CD4-positive, alpha-beta T cell (primary cell): Measurements from ENCODE around the gene FAAH. TPM values are rescaled to one million over a fixed set of nuclear protein-coding genes. Genes with fewer than 3 reads are reported as not detected.
"Not testable (repeated sequence)": the region's sequence is repeated elsewhere in the genome, so short reads cannot be mapped to it uniquely, and the experiment has no call there.

ENCODE experiments used
- ATAC-seq: fragments of 200-7000 bp; cut with Tn5 transposase; one replicate; pipeline ENCODE4 v1.10.0; 2022; ENCODE audit warnings: mild to moderate bottlenecking; ENCODE audit not compliant: poor library complexity
- CTCF ChIA-PET: fragments of 350-600 bp; sonication (Branson Sonifier 250); formaldehyde crosslinking; loops from one replicate; lab custom pipeline; 2021; ENCODE audit warnings: antibody characterized with exemption, inconsistent platforms; lab: Charles Lee
- POLR2A ChIA-PET: fragments of 350-600 bp; sonication (Branson Sonifier 250); formaldehyde crosslinking; loops from one replicate; lab custom pipeline; 2021; ENCODE audit warnings: antibody characterized with exemption, inconsistent platforms; lab: Charles Lee
- DNase-seq, 14 experiments: peaks; one replicate each; pipeline ENCODE4 v3.0.0-alpha.2; 2013 to 2020; ENCODE audit warnings: mixed read lengths in 2 of 14
- H3K27ac ChIP-seq, 2 donors: one replicate each; pipeline versions ENCODE4 v1.5.1 to v1.7.0; 2013; ENCODE audit warnings: low read length in 2 of 2, low read depth in 1 of 2, mild to moderate bottlenecking in 1 of 2
- H3K27me3 ChIP-seq, 2 experiments: 1 replicate in 1 of 2; 2 replicates in 1 of 2; pipeline versions ENCODE4 v1.6.1 to v1.7.0; 2013; ENCODE audit warnings: low read length in 2 of 2, control low read depth in 1 of 2, mild to moderate bottlenecking in 1 of 2, moderate library complexity in 1 of 2; ENCODE audit not compliant: insufficient read depth in 2 of 2, control insufficient read depth in 1 of 2
- H3K36me3 ChIP-seq: one replicate; pipeline ENCODE4 v1.6.1; 2013; ENCODE audit warnings: low read length, control low read depth; ENCODE audit not compliant: insufficient read depth
- H3K4me1 ChIP-seq: one replicate; pipeline ENCODE4 v1.6.1; 2013; ENCODE audit warnings: low read length, control low read depth; ENCODE audit not compliant: insufficient read depth
- H3K4me3 ChIP-seq: one replicate; pipeline ENCODE4 v1.5.1; 2013; ENCODE audit warnings: mild to moderate bottlenecking, low read length, moderate library complexity
- H3K9me3 ChIP-seq, 2 experiments: 1 replicate in 1 of 2; 2 replicates in 1 of 2; pipeline versions ENCODE4 v1.6.1 to v1.7.0; 2013; ENCODE audit warnings: low read length in 2 of 2, mild to moderate bottlenecking in 2 of 2, control low read depth in 1 of 2, moderate library complexity in 1 of 2; ENCODE audit not compliant: control insufficient read depth in 1 of 2, insufficient read depth in 1 of 2
- H3K27ac Mint-ChIP-seq: one replicate; pipeline ENCODE4 v1.8.0; 2020; ENCODE audit warnings: mixed read lengths
- H3K27me3 Mint-ChIP-seq: one replicate; pipeline ENCODE4 v1.8.0; 2021; ENCODE audit warnings: mixed read lengths
- H3K36me3 Mint-ChIP-seq: one replicate; pipeline ENCODE4 v1.8.0; 2021; ENCODE audit warnings: low read depth, mixed read lengths
- H3K4me1 Mint-ChIP-seq: one replicate; pipeline ENCODE4 v1.8.0; 2021; ENCODE audit warnings: low read depth, mixed read lengths
- H3K4me3 Mint-ChIP-seq: one replicate; pipeline ENCODE4 v1.8.0; 2020; ENCODE audit warnings: mild to moderate bottlenecking, mixed read lengths
- H3K9me3 Mint-ChIP-seq: one replicate; pipeline ENCODE4 v1.8.0; 2020; ENCODE audit warnings: mixed read lengths
- CTCF ChIP-seq: fragments of 200-600 bp; IDR thresholded peaks from one replicate; pipeline ENCODE4 v1.8.0; 2022; ENCODE audit warnings: antibody characterized with exemption, mild to moderate bottlenecking
- intact Hi-C, 2 experiments: fragments of 100-400 bp; cut with DNase I in 1 of 2; cut with micrococcal nuclease in 1 of 2; formaldehyde crosslinking; loops; one replicate each; pipeline versions ENCODE4 v1.15.1 to v1.9.0; 2023 to 2025; cut with DNase I, micrococcal nuclease
- total RNA-seq, 174 experiments: library from RNA in 2 of 174; stranded (reverse) in 2 of 174; gene quantifications; one replicate each; pipeline ENCODE4 v1.2.3 and lab custom pipeline; 2021 to 2026

FAAH gene
- total RNA-seq, 2 experiments from 2014 or later = 11.7 to 15.0 TPM

GRCh38 chr1:46364612-46365011 lies 29.5 kb upstream of the FAAH start:
- intact Hi-C loops = no loop called here
- no peak overlapping the region for H3K4me3 ChIP-seq
- no peaks in the 10 kb centered on the region for H3K9me3 ChIP-seq
- no peak overlapping the region for H3K27ac Mint-ChIP-seq
- H3K4me3 Mint-ChIP-seq = no peak overlapping the region
- peaks cover 54% of the 10 kb centered on the region for H3K36me3 ChIP-seq
- ChIA-PET CTCF (no interaction called here), POLR2A (no interaction called here)
- H3K27me3 ChIP-seq = no peaks in the 10 kb centered on the region
- no peaks in the 10 kb centered on the region for H3K4me1 Mint-ChIP-seq
- H3K27me3 Mint-ChIP-seq = no peaks in the 10 kb centered on the region
- peaks cover 80% of the 10 kb centered on the region for H3K36me3 Mint-ChIP-seq
- no peak for TF ChIP-seq CTCF
- no peak overlapping the region for H3K27ac ChIP-seq
- no peaks in the 10 kb centered on the region for H3K4me1 ChIP-seq
- no peaks in the 10 kb centered on the region for H3K9me3 Mint-ChIP-seq
- ATAC-seq (no peak), DNase-seq (no peak)

- ATAC-seq, POLR2A ChIA-PET: not testable (repeated sequence)
Observed at GRCh38 chr1:46365796-46366195, 28.3 kb upstream of the FAAH start.

GRCh38 chr1:46367072-46367471 lies 27.0 kb upstream of the FAAH start:
- Histone ChIP-seq H3K27ac (no peak overlapping the region), H3K27me3 (no peaks in the 10 kb centered on the region), H3K4me3 (no peak overlapping the region), H3K36me3 (peaks cover 36% of the 10 kb centered on the region), H3K4me1 (no peaks in the 10 kb centered on the region), H3K9me3 (no peaks in the 10 kb centered on the region)
- H3K4me3 Mint-ChIP-seq = no peak overlapping the region
- H3K27me3 Mint-ChIP-seq = no peaks in the 10 kb centered on the region
- H3K27ac Mint-ChIP-seq = no peak overlapping the region
- no peaks in the 10 kb centered on the region for H3K4me1 Mint-ChIP-seq
- DNase-seq = no peak
- ChIA-PET CTCF (no interaction called here), POLR2A (no interaction called here)
- intact Hi-C loops = no loop called here
- peaks cover 67% of the 10 kb centered on the region for H3K36me3 Mint-ChIP-seq
- no peaks in the 10 kb centered on the region for H3K9me3 Mint-ChIP-seq
- TF ChIP-seq CTCF = no peak
- ATAC-seq = no peak

More at GRCh38 chr1:46365796-46366195, 28.3 kb upstream of the FAAH start:
- CTCF ChIA-PET, H3K4me3 ChIP-seq, H3K27me3 Mint-ChIP-seq, DNase-seq, H3K9me3 ChIP-seq, H3K9me3 Mint-ChIP-seq, intact Hi-C loops, H3K4me1 ChIP-seq, H3K27ac ChIP-seq, H3K27me3 ChIP-seq, H3K4me1 Mint-ChIP-seq, H3K27ac Mint-ChIP-seq, H3K4me3 Mint-ChIP-seq: not testable (repeated sequence)
- H3K36me3 Mint-ChIP-seq = peaks cover 79% of the 10 kb centered on the region
- H3K36me3 ChIP-seq = peaks cover 49% of the 10 kb centered on the region

GRCh38 chr1:46367701-46368100 lies 26.4 kb upstream of the FAAH start:
- H3K27me3 ChIP-seq, H3K9me3 ChIP-seq, POLR2A ChIA-PET, H3K4me1 ChIP-seq, DNase-seq, H3K4me3 ChIP-seq, ATAC-seq, H3K27ac Mint-ChIP-seq, intact Hi-C loops, H3K4me1 Mint-ChIP-seq, CTCF ChIA-PET, H3K9me3 Mint-ChIP-seq, H3K4me3 Mint-ChIP-seq, H3K27ac ChIP-seq, H3K27me3 Mint-ChIP-seq: not testable (repeated sequence)
- peaks cover 30% of the 10 kb centered on the region for H3K36me3 ChIP-seq
- peaks cover 65% of the 10 kb centered on the region for H3K36me3 Mint-ChIP-seq
